Measurements from ENCODE around the gene SLC7A10. TPM values are rescaled to one million over a fixed set of nuclear protein-coding genes. Genes with fewer than 3 reads are reported as not detected.

Gene SLC7A10
- polyA plus RNA-seq, 1 donor from 2014 or later: not detected

- H3K27ac Mint-ChIP-seq: no peak overlapping the region
- no peaks in the 10 kb centered on the region for H3K9me3 Mint-ChIP-seq
- H3K36me3 Mint-ChIP-seq: peaks cover 3% of the 10 kb centered on the region
- no peak overlapping the region for H3K4me3 Mint-ChIP-seq
- H3K27me3 Mint-ChIP-seq: peaks cover 1% of the 10 kb centered on the region
- no peaks in the 10 kb centered on the region for H3K4me1 Mint-ChIP-seq
Observed at GRCh38 chr19:33248553-33248953, 22.9 kb upstream of the SLC7A10 start.

- no peaks in the 10 kb centered on the region for H3K9me3 Mint-ChIP-seq
- H3K27ac Mint-ChIP-seq: no peak overlapping the region
- peaks cover 1% of the 10 kb centered on the region for H3K27me3 Mint-ChIP-seq
- peaks cover 3% of the 10 kb centered on the region for H3K36me3 Mint-ChIP-seq
- no peak overlapping the region for H3K4me3 Mint-ChIP-seq
- no peaks in the 10 kb centered on the region for H3K4me1 Mint-ChIP-seq
Observed at GRCh38 chr19:33248104-33248503, 22.5 kb upstream of the SLC7A10 start.

- H3K4me3 Mint-ChIP-seq: no peak overlapping the region
- H3K36me3 Mint-ChIP-seq: peaks cover 5% of the 10 kb centered on the region
- H3K9me3 Mint-ChIP-seq: no peaks in the 10 kb centered on the region
- no peak overlapping the region for H3K27ac Mint-ChIP-seq
- H3K27me3 Mint-ChIP-seq: peaks cover 1% of the 10 kb centered on the region
- H3K4me1 Mint-ChIP-seq: no peaks in the 10 kb centered on the region
Observed at GRCh38 chr19:33247441-33247819, 21.8 kb upstream of the SLC7A10 start.

GRCh38 chr19:33246709-33247440, 21.2 kb upstream of the SLC7A10 start:
- no peak overlapping the region for H3K27ac Mint-ChIP-seq
- H3K27me3 Mint-ChIP-seq: peaks cover 1% of the 10 kb centered on the region
- no peak overlapping the region for H3K4me3 Mint-ChIP-seq

GRCh38 chr19:33245948-33246708, 20.5 kb upstream of the SLC7A10 start:
- Mint-ChIP-seq H3K4me3 (no peak overlapping the region), H3K36me3 (peaks cover 5% of the 10 kb centered on the region), H3K4me1 (no peaks in the 10 kb centered on the region), H3K27me3 (peaks cover 1% of the 10 kb centered on the region), H3K9me3 (no peaks in the 10 kb centered on the region), H3K27ac (no peak overlapping the region)

More at GRCh38 chr19:33246709-33247440, 21.2 kb upstream of the SLC7A10 start:
- Mint-ChIP-seq H3K36me3 (peaks cover 5% of the 10 kb centered on the region), H3K4me1 (no peaks in the 10 kb centered on the region), H3K9me3 (no peaks in the 10 kb centered on the region)

- Mint-ChIP-seq H3K9me3 (no peaks in the 10 kb centered on the region), H3K27ac (peak overlapping the region in 1 of 3 donors; percentile 64), H3K36me3 (peaks cover 5% of the 10 kb centered on the region), H3K4me1 (no peaks in the 10 kb centered on the region), H3K4me3 (no peak overlapping the region), H3K27me3 (no peaks in the 10 kb centered on the region)
Observed at GRCh38 chr19:33242911-33243310, 17.3 kb upstream of the SLC7A10 start.

- Mint-ChIP-seq H3K4me1 (no peaks in the 10 kb centered on the region), H3K27ac (no peak overlapping the region), H3K9me3 (no peaks in the 10 kb centered on the region), H3K27me3 (peaks cover 2% of the 10 kb centered on the region), H3K4me3 (no peak overlapping the region), H3K36me3 (peaks cover 5% of the 10 kb centered on the region)
Observed at GRCh38 chr19:33242131-33242530, 16.5 kb upstream of the SLC7A10 start.

GRCh38 chr19:33241530-33242101, 16.0 kb upstream of the SLC7A10 start:
- H3K9me3 Mint-ChIP-seq: no peaks in the 10 kb centered on the region
- H3K27ac Mint-ChIP-seq: no peak overlapping the region
- peaks cover 5% of the 10 kb centered on the region for H3K36me3 Mint-ChIP-seq
- no peaks in the 10 kb centered on the region for H3K4me1 Mint-ChIP-seq
- H3K27me3 Mint-ChIP-seq: peaks cover 2% of the 10 kb centered on the region
- H3K4me3 Mint-ChIP-seq: no peak overlapping the region

- Mint-ChIP-seq H3K4me3 (no peak overlapping the region), H3K27me3 (peaks cover 2% of the 10 kb centered on the region), H3K4me1 (no peaks in the 10 kb centered on the region), H3K9me3 (no peaks in the 10 kb centered on the region), H3K36me3 (peaks cover 5% of the 10 kb centered on the region), H3K27ac (no peak overlapping the region)
Observed at GRCh38 chr19:33241091-33241529, 15.5 kb upstream of the SLC7A10 start.

GRCh38 chr19:33240181-33240771, 14.6 kb upstream of the SLC7A10 start:
- Mint-ChIP-seq H3K9me3 (no peaks in the 10 kb centered on the region), H3K27me3 (peaks cover 3% of the 10 kb centered on the region), H3K4me1 (peaks cover under 1 to 4% (median 3%) of the 10 kb centered on the region in 3 donors), H3K4me3 (no peak overlapping the region), H3K36me3 (peaks cover 5% of the 10 kb centered on the region), H3K27ac (no peak overlapping the region)

GRCh38 chr19:33239223-33239975, 13.7 kb upstream of the SLC7A10 start:
- Mint-ChIP-seq H3K27me3 (peaks cover 6% of the 10 kb centered on the region), H3K4me1 (peaks cover 3 to 4% (median 4%) of the 10 kb centered on the region in 3 donors), H3K9me3 (no peaks in the 10 kb centered on the region), H3K4me3 (no peak overlapping the region), H3K27ac (no peak overlapping the region), H3K36me3 (peaks cover 2% of the 10 kb centered on the region)

GRCh38 chr19:33238481-33239149, 13.0 kb upstream of the SLC7A10 start:
- peaks cover 6% of the 10 kb centered on the region for H3K27me3 Mint-ChIP-seq
- peaks cover 3 to 4% (median 4%) of the 10 kb centered on the region in 3 donors for H3K4me1 Mint-ChIP-seq
- peaks cover 2% of the 10 kb centered on the region for H3K36me3 Mint-ChIP-seq
- no peaks in the 10 kb centered on the region for H3K9me3 Mint-ChIP-seq
- H3K27ac Mint-ChIP-seq: no peak overlapping the region
- no peak overlapping the region for H3K4me3 Mint-ChIP-seq

GRCh38 chr19:33236696-33237390, 11.2 kb upstream of the SLC7A10 start:
- no peak overlapping the region for H3K4me3 Mint-ChIP-seq
- H3K27ac Mint-ChIP-seq: no peak overlapping the region
- H3K36me3 Mint-ChIP-seq: peaks cover 2% of the 10 kb centered on the region
- no peaks in the 10 kb centered on the region for H3K9me3 Mint-ChIP-seq
- peaks cover 6% of the 10 kb centered on the region for H3K27me3 Mint-ChIP-seq
- H3K4me1 Mint-ChIP-seq: peaks cover 3 to 4% (median 4%) of the 10 kb centered on the region in 3 donors

- Mint-ChIP-seq H3K4me3 (peak overlapping the region in 1 of 4 donors; percentile 28), H3K27me3 (peaks cover 6% of the 10 kb centered on the region), H3K36me3 (peaks cover 2% of the 10 kb centered on the region), H3K27ac (no peak overlapping the region), H3K9me3 (no peaks in the 10 kb centered on the region), H3K4me1 (peaks cover 3 to 4% (median 4%) of the 10 kb centered on the region in 3 donors)
Observed at GRCh38 chr19:33235996-33236350, 10.3 kb upstream of the SLC7A10 start.

Measured in IgD-negative memory B cell (primary cell).